HG03354 (cell line): ENCODE results near the gene NMUR1.

ENCODE experiments used
- ATAC-seq: cut with Tn5 transposase; IDR thresholded peaks from one replicate; pipeline ENCODE4 v1.9.1; 2021; ENCODE audit warnings: mild to moderate bottlenecking; ENCODE audit not compliant: unreplicated experiment, poor library complexity, severe bottlenecking

The NMUR1 gene

GRCh38 chr2:231554748-231555545, 24.7 kb upstream of the NMUR1 start:
- ATAC-seq, result no peak

DNA sequence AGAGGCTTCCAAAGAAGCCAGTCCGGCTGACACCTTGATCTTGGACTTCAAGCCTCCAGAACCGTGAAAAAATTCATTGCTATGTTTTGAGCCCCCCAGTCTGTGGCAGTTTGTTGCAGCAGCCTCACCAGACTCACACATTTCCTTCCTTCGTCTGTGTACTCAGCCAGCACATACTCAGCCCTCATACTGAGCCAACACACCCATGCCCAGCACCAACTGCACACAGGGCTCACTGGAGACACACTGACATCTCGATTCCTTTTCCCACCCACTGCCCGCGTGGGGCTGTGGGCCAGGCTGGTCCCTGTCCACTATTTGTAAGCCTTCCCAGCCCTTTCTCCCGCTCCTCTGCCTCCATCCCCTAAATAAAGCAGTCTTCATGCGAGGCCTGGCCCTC, 24.1 kb upstream of the NMUR1 start:
- no peak for ATAC-seq

GRCh38 chr2:231552752-231553151, 22.5 kb upstream of the NMUR1 start:
- no peak for ATAC-seq

- ATAC-seq, result no peak
These were observed 19.4 kb upstream of the NMUR1 start for GRCh38 chr2:231549446-231550239.

DNA sequence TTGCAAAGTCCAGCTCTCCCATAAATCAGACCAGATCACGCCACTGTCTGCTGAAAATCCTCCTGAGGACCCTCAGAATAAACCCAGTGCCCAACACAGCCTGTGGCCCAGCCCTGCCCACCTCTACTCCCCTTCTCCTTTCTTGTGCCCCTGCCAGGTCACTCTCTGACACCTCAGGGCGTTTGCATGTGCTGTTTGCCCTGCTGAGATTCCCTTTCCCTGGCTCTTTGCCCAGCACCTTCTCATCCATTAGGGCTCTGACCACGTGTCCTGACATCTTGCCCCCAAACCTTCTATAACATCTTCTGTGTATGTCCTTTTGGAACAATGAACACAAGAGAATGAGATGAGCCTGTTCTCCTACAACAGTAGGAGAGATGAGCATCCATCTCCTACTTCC, 18.5 kb upstream of the NMUR1 start:
- ATAC-seq, result no peak

DNA sequence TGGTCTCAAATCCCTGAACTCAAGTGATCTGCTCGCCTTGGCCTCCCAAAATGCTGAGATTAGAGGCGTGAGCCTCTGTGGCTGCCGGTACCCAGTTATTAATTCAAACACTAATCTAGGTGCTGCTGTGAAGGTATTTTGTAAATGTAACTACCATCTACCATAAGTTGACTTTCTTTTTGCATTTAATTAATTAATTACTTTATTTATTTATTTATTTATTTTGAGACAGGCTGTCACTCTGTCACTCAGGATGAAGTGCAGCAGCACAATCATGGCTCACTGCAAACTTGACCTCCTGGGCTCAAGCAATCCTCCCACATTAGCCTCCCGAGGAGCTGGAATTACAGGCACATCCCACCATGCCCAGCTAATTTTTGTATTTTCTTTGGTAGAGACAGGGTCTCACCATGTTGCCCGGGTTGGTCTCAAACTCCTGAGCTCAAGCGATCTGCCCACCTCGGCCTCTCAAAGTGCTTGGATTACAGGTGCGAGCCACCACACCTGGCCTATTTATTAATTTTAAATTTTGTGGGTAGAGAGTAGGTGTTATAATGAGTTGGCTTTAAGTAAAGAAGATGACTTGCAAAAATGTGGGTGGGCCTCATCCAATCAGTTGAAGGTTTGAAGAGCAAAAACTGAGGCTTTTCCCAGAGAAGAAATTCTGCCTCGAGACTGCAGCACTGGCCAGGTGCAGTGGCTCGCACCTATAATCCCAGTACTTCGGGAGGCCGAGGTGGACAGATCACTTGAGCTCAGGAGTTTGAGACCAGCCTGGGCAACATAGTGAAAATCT, 17.3 kb upstream of the NMUR1 start:
- ATAC-seq, result no peak

DNA sequence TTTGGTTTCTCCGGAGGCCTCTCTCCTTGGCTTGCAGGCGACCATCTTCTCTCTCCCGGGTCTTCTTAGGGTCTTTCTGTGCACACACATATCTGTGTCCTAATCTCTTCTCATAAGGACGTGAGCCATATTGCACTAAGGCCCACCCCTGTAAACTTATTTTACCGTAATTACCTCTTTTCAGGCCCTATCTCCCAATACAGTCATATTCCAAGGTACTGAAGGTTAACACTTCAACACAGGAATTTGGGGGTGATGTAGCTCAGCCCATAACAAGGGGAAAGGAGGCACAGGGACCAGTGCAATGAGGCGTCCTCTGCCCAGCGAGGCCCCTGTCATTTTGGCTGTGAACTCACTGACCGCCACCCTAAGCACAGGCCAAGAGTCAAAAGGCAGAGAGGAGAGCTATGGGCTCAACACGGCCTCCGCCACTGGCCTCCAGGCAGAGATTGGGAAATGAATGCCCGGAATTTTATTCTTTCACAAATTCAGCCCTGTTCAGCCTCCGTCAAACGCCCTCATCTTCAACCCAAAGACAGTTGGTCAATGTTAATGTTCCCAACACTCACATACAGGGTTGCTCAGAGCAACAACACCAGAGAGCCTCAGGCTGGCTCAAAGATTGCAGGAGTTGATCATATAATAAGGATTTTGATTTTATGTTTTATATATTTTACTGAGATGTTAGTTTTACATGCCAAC, 15.9 kb upstream of the NMUR1 start:
- ATAC-seq, result no peak

DNA sequence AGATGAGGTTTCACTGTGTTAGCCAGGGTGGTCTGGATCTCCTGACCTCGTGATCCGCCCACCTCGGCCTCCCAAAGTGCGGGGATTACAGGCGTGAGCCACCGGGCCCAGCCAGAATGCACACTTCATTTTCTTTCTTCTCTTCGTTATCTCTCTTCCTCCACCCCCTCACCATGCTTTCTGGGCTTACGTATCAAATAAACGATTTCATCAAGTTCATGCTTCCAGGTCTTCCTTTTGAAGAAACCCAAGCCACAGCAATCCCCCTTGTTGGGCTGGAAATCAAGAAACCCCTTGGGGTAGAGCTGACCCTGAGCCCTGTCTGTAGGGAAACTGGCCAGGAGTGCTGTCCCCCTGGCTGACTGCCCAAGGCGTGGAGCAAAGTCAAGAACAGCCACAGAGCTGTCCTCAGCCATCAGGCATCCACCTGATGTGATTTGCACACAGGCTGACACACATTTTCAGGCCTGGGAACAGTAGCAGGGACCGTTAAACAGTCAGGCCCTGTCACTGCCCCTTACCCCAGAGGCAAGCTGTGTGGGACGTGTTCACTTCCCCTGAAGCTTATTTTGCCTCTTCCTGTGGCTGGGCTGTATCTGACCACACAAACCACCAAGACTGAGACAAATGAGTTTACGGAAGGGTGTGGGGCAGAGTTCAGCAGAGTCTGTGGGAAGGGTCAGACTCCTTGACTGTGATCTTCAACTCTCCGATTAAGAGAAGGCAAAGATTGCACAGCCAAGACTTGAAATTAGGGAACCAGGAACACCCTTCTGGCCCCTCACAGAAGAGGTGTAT, 15.1 kb upstream of the NMUR1 start:
- peak; percentile 98 for ATAC-seq

DNA sequence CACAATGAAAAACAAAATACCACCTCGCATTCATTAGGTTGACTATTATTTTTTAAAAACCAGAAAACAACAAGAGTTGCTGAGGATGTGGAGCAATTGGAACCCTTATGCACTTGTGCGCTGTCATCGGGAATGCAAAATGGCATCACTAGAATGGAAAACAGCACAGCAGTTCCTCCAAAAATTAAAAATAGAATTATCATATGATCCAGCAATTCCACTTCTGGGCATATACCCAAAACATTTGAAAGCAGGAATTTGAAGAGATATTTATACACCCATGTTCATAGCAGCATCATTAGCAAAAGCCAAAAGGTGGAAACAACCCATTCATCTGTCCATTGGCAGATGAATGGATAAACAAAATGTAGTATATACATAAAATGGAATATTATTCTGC, 11.9 kb upstream of the NMUR1 start:
- ATAC-seq, result no peak

DNA sequence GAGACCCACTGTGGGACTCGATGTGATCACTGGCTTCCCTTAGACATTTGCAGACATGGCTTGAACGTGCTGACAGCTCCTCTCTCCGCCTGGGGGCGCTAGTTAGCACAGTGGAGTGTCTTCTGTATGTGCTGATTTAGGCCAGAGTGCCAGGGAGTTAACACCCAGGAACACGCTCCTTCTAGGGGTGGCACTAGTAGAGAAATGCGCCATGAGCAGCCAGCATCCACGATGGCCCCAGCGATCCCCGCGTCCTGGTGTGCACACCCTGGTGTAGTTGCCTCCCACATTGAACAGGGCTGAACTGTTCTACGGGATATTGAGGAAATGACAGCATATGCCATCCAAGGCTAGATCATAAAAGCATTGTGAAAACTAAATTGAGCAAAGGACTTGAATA, 11.4 kb upstream of the NMUR1 start:
- ATAC-seq, result no peak

DNA sequence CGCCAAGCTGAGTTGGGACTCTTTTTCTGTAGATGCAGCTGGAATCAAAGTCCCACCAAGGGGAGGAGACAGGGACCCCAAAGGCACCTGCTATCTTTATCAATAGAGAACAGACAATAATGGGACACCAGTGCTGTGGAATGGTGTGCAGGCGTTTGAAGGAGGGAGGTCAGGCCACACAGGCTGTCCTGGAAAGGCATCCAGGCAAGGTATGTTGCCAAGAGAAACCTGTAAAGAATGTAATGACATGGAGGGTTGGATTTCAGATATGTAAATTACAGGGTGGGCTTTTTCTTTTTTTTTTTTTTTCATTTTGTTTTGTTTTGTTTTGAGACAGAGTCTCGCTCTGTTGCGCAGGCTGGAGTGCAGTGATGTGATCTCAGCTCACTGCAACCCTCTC, 9.7 kb upstream of the NMUR1 start:
- no peak for ATAC-seq

GRCh38 chr2:231535961-231536360, 5.7 kb upstream of the NMUR1 start:
- no peak for ATAC-seq

GRCh38 chr2:231533777-231534125, 3.5 kb upstream of the NMUR1 start:
- no peak for ATAC-seq

DNA sequence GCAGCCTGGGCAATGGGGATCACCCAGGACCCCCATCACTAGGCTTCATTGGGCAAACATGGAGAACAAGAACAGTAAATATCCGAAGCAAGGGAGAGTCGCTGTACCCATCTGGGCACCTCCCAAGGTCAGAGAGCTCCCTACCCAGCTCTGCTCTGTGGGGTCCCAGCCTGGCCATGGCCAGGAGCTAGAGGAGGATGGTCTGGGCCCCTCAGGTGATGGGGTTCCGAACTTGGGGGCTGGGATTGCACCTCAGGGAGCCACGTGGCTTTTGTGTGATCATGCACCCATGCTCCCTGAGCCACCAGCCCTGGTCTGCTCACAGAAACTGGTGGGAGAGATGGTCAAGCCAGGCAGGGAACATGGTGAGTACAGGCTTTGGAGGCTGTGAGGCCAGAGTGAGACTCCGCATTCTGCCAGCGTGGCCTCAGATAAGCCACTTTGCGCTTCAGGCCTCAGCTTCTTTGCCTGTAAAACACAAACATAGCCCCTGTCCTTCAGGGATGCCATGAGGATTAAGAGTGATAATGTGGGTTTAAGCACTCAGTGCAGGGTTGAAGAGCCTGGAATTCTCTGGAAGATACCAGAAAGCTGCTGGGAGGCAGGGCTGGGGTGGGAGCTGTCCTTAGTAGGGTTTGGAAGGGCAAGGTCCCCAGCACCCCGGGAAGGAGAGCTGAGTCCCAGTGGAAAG, 3.0 kb upstream of the NMUR1 start:
- no peak for ATAC-seq

DNA sequence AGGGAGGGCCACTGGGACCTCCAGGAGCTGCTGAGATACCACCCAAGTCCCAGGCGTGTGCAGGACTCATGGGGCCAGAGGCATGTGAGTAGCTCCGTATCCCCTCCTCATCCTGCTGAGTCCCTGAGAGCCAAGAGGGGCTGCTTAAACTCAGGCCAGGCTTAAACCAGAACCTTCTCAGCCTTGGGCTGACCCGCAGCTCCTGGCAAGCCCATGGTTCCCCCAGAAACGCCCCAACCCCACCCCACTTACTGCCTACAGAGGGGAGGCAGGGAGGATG, 2.5 kb upstream of the NMUR1 start:
- no peak for ATAC-seq

- no peak for ATAC-seq
These were observed 1.9 kb upstream of the NMUR1 start for GRCh38 chr2:231531883-231532755.

DNA sequence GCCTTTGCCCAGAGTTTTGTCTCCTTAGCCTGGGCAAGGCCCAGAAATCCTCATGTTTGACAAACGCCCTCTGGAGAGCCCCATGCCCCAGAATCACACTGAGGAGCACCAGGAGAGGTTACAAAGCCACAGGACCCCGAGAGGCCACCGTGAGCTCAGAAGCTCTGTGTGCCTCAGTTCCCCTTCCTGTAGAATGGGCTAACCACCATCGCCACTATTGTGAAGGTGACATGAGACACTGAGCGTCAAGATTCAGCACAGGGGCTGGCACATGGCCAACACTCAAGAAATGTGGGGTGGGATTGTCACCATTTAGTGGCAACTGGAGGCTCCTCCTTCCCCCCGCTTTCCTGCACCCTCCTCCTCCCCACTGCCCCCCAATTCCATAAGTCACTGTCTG, 1.2 kb upstream of the NMUR1 start:
- ATAC-seq, result no peak

DNA sequence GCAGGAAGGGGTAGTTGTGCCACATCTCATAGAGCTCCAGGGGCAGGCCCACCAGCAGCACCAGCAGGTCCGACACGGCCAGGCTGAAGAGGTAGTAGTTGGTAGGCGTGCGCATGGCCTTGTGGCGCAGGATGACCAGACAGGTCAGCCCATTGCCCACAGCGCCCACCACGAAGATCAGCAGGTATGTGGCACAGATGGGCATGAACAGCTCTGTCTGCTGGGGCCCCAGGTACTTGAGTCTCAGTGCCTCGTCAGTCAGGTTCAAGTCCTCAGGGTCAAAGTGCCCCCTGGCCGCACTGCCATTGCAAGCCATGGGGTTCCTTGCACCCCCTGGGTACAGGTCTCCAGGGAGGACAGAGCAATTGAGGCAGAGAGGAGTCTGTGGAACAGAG, 1.6 kb downstream of the NMUR1 start:
- no peak for ATAC-seq
